Measurements from ENCODE around the gene FOXO3B.
"Not testable (repeated sequence)": the region's sequence is repeated elsewhere in the genome, so short reads cannot be mapped to it uniquely, and the experiment has no call there.

The FOXO3B gene

GRCh38 chr17:18644291-18644690, 37.8 kb downstream of the FOXO3B start, which contains the start of gene TBC1D28:
Gene TBC1D28 (minus strand): TSS chr17:18644391. CDS start chr17:18641352, 3,039 bp downstream.
- not testable (repeated sequence) for DNase-seq

DNA sequence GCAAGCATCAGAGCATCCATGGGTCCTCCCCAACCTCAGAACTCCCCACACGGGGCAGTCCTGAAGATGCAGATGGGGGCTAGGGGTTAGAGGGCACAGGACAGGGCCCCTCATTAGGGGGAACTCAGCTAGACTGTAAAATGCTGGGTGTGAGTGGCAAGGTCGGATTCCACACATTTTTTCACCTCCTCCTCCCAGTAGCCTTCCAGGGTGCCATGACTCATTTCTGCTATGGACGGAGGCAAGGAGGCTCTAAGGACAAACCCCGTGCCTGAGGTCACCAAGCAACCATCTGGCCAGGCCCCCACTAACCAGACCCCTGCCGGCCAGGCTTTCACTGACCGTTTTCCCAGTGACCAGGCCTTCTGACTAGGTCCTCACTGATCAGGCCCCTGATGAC, 39.0 kb downstream of the FOXO3B start:
- not testable (repeated sequence) for DNase-seq

DNA sequence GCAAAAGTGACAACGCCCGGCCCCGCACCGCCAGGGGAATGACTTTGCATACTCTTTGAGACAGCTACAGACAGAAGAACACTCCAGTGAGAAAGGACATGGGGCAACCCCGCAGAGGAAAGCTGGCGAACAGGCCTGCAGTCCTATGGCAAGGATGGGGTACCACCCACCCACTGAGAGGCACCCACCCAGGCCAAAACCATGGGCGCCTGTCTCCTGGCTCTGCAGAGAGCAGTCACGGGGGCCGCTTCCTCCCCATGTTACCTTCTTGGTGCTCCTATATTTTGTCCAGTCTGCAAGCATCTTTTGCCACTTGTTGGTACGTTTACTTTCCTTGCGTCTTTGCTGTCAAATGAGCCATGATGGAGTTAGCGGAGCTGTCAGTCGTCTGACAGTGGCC, 43.8 kb downstream of the FOXO3B start:
- not testable (repeated sequence) for DNase-seq

DNA sequence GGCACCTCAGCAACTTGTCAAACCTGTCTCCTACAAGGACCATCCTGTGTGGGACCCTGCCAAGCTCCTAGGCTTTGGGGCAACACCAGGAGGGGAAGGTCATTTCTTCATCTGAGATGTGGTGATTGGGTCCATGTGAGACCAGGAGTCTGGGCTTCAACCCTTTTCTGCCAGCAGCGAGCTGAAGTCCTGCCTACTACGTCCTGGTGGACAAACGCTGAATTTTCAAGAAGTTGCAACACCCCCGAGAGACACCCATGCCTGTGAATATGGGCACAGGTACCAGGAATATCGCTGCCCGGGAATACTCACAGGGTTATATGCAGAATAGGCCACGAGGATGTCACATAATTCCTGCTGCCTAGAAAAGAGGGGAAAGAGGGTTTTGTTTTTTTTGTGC, 45.9 kb downstream of the FOXO3B start:
- not testable (repeated sequence) for DNase-seq

GRCh38 chr17:18635773-18636172, 46.3 kb downstream of the FOXO3B start:
- DNase-seq, result not testable (repeated sequence)

GRCh38 chr17:18634550-18635263, 47.4 kb downstream of the FOXO3B start:
- DNase-seq, result not testable (repeated sequence)

Measured in KG1 (cell line).